GM23338 (cell line): ENCODE data around the gene LMF1. TPM values are rescaled to one million over a fixed set of nuclear protein-coding genes. Genes with fewer than 3 reads are reported as not detected.

Source experiments
- ATAC-seq: fragments of 200-7000 bp; cut with Tn5 transposase; 3 replicates; pipeline ENCODE4 v1.9.1; 2020
- DNase-seq: peaks from one replicate; pipeline ENCODE4 v3.0.0-alpha.2; 2015; ENCODE audit warnings: low spot score
- H2AFZ ChIP-seq: fragments of 200-600 bp; sonication (generic); 2 replicates; pipeline ENCODE4 v1.8.0; 2016; ENCODE audit warnings: antibody characterized with exemption, mild to moderate bottlenecking, moderate library complexity
- H3F3A ChIP-seq: fragments of 200-600 bp; sonication (generic); replicated peaks from 2 replicates; pipeline ENCODE4 v1.8.0; 2017; ENCODE audit warnings: antibody characterized with exemption, mixed run types, low read depth
- H3K27ac ChIP-seq: fragments of 200-600 bp; sonication (generic); 2 replicates; pipeline ENCODE4 v1.6.1; 2016; ENCODE audit warnings: low read depth
- H3K27me3 ChIP-seq: fragments of 200-600 bp; sonication (generic); 2 replicates; pipeline ENCODE4 v1.8.0; 2016; ENCODE audit warnings: mild to moderate bottlenecking, mixed run types, moderate library complexity; ENCODE audit not compliant: insufficient read depth
- H3K36me3 ChIP-seq: fragments of 200-600 bp; sonication (generic); 2 replicates; pipeline ENCODE4 v1.8.0; 2016; ENCODE audit warnings: mild to moderate bottlenecking; ENCODE audit not compliant: insufficient read depth
- H3K4me1 ChIP-seq: fragments of 200-600 bp; sonication (generic); 2 replicates; pipeline ENCODE4 v1.8.0; 2016; ENCODE audit warnings: mild to moderate bottlenecking, moderate library complexity; ENCODE audit not compliant: insufficient read depth
- H3K4me2 ChIP-seq: fragments of 200-600 bp; sonication (generic); 2 replicates; pipeline ENCODE4 v1.7.1; 2017; ENCODE audit warnings: mixed run types
- H3K4me3 ChIP-seq: fragments of 200-600 bp; sonication (generic); 2 replicates; pipeline ENCODE4 v1.6.1; 2016; ENCODE audit warnings: mixed run types
- H3K79me2 ChIP-seq: fragments of 200-600 bp; sonication (generic); replicated peaks from 2 replicates; pipeline ENCODE4 v1.8.0; 2017; ENCODE audit warnings: mild to moderate bottlenecking; ENCODE audit not compliant: insufficient read depth
- H3K9me2 ChIP-seq: fragments of 200-600 bp; sonication (generic); 2 replicates; pipeline ENCODE4 v1.8.0; 2017; ENCODE audit not compliant: insufficient read depth
- H4K20me1 ChIP-seq: fragments of 200-600 bp; sonication (generic); replicated peaks from 2 replicates; pipeline ENCODE4 v1.8.0; 2017; ENCODE audit warnings: mild to moderate bottlenecking; ENCODE audit not compliant: insufficient read depth
- H3K27ac Mint-ChIP-seq: 2 replicates; pipeline ENCODE4 v1.8.0; 2020; ENCODE audit warnings: inconsistent platforms, mild to moderate bottlenecking, moderate library complexity, mixed read lengths
- H3K27me3 Mint-ChIP-seq: 3 replicates; pipeline ENCODE4 v1.8.0; 2022; ENCODE audit warnings: low read depth, mild to moderate bottlenecking, moderate library complexity, mixed read lengths, inconsistent platforms; ENCODE audit not compliant: insufficient read depth, poor library complexity
- H3K36me3 Mint-ChIP-seq: 3 replicates; pipeline ENCODE4 v1.8.0; 2021; ENCODE audit warnings: low read depth, mild to moderate bottlenecking, inconsistent platforms, moderate library complexity, mixed read lengths
- H3K4me1 Mint-ChIP-seq: 3 replicates; pipeline ENCODE4 v1.8.0; 2020; ENCODE audit warnings: mild to moderate bottlenecking, inconsistent platforms, mixed read lengths
- H3K4me3 Mint-ChIP-seq: 3 replicates; pipeline ENCODE4 v1.8.0; 2021; ENCODE audit warnings: moderate library complexity, mild to moderate bottlenecking, inconsistent platforms, mixed read lengths
- H3K9me3 Mint-ChIP-seq: 3 replicates; pipeline ENCODE4 v1.8.0; 2020; ENCODE audit warnings: moderate library complexity, mild to moderate bottlenecking, inconsistent platforms, mixed read lengths
- CREB1 ChIP-seq: fragments of 250-450 bp; sonication (Bioruptor Pico); IDR thresholded peaks from 2 replicates; pipeline ENCODE4 v1.5.0; 2020; ENCODE audit warnings: low read depth, mild to moderate bottlenecking, moderate library complexity
- ETS1 ChIP-seq: IDR thresholded peaks from 2 replicates; pipeline ENCODE4 v1.6.1; 2016; ENCODE audit warnings: antibody characterized with exemption
- EZH2 ChIP-seq: fragments of 200-600 bp; sonication (generic); IDR thresholded peaks from one replicate; pipeline ENCODE4 v1.8.0; 2017; ENCODE audit warnings: antibody characterized with exemption, mild to moderate bottlenecking, low read depth; ENCODE audit not compliant: unreplicated experiment
- EZH2phosphoT487 ChIP-seq: fragments of 200-600 bp; sonication (generic); IDR thresholded peaks from one replicate; pipeline ENCODE4 v1.8.1; 2018; ENCODE audit warnings: antibody characterized with exemption; ENCODE audit not compliant: unreplicated experiment
- JUNB ChIP-seq: IDR thresholded peaks from one replicate; pipeline ENCODE4 v1.6.1; 2016; ENCODE audit warnings: antibody characterized with exemption; ENCODE audit not compliant: unreplicated experiment
- NANOG ChIP-seq: IDR thresholded peaks from 2 replicates; pipeline ENCODE4 v1.6.1; 2016; ENCODE audit warnings: antibody characterized with exemption, borderline replicate concordance
- POLR2AphosphoS5 ChIP-seq: IDR thresholded peaks from 2 replicates; pipeline ENCODE4 v1.6.1; 2016; ENCODE audit warnings: antibody characterized with exemption, low read depth
- STAT1 ChIP-seq: IDR thresholded peaks from one replicate; pipeline ENCODE4 v1.6.1; 2016; ENCODE audit warnings: antibody characterized with exemption; ENCODE audit not compliant: unreplicated experiment
- polyA plus RNA-seq: library from polyadenylated mRNA; unstranded; fragments of >200 nt; fragmentation: Nextera tagmentation; extraction: Ambion mirVana; gene quantifications from 2 replicates; pipeline ENCODE4 v1.2.1, GENCODE V29; 2016
- total RNA-seq: library from RNA; depleted of rRNA; stranded (reverse); fragments of >200 nt; shearing (Covaris generic); gene quantifications from 2 replicates; pipeline ENCODE4 v1.2.3, GENCODE V29; 2014
- TF ChIP-seq, protein P1 (sequence below), 2 experiments: fragments of 200-600 bp in 1 of 2; sonication (generic) in 1 of 2; conservative IDR thresholded peaks; 2 replicates each; pipeline versions ENCODE4 v1.5.1 to v1.6.1; 2016 to 2017; ENCODE audit warnings: antibody characterized with exemption in 2 of 2, low read depth in 2 of 2, mild to moderate bottlenecking in 2 of 2, moderate library complexity in 1 of 2
- TF ChIP-seq, protein P2 (sequence below): IDR thresholded peaks from one replicate; pipeline ENCODE4 v1.6.1; 2018; ENCODE audit warnings: antibody characterized with exemption; ENCODE audit not compliant: unreplicated experiment

LMF1 gene
- total and polyA plus RNA-seq, 2 experiments from 2014 or later, result 4.2 to 10.1 TPM

DNA sequence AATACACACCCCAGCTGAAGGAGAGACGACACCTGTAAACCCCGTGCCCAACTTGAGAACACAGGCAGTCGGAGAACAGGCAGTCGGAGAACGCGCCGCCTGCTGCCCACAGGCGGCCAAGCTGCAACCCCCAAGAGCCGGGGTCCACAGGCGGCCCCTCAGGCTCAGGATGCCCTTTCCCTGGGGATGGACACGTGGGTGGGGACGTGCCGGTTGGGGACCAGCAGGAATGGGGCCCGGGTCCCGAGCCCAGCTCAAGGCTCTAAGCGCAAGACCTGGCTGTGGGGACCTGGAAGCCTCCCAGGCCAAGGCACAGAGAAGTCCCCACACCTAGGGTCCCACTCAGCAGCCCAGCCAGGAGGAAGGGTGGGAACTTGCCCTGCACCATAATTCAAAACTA, 90.8 kb downstream of the LMF1 start:
- Mint-ChIP-seq H3K9me3 (no peaks in the 10 kb centered on the region; the same call in 2 of the 3 replicates), H3K4me3 (no peak overlapping the region), H3K27me3 (peaks cover 12% of the 10 kb centered on the region)

GRCh38 chr16:879461-879861, 91.3 kb downstream of the LMF1 start:
- TF ChIP-seq JUNB, result no peak
- no peak for TF ChIP-seq ETS1
- TF ChIP-seq STAT1, result no peak
- TF ChIP-seq POLR2AphosphoS5, result no peak
- TF ChIP-seq, protein P1, sequence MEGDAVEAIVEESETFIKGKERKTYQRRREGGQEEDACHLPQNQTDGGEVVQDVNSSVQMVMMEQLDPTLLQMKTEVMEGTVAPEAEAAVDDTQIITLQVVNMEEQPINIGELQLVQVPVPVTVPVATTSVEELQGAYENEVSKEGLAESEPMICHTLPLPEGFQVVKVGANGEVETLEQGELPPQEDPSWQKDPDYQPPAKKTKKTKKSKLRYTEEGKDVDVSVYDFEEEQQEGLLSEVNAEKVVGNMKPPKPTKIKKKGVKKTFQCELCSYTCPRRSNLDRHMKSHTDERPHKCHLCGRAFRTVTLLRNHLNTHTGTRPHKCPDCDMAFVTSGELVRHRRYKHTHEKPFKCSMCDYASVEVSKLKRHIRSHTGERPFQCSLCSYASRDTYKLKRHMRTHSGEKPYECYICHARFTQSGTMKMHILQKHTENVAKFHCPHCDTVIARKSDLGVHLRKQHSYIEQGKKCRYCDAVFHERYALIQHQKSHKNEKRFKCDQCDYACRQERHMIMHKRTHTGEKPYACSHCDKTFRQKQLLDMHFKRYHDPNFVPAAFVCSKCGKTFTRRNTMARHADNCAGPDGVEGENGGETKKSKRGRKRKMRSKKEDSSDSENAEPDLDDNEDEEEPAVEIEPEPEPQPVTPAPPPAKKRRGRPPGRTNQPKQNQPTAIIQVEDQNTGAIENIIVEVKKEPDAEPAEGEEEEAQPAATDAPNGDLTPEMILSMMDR (conservative IDR thresholded peaks at IDR 0.05; ENCODE audit: low read depth in 2 of 2), result no peak
- Mint-ChIP-seq H3K27ac (no peak overlapping the region), H3K4me1 (peaks cover 3% of the 10 kb centered on the region; the same call in 1 of the 3 replicates), H3K27me3 (peaks cover 12% of the 10 kb centered on the region), H3K36me3 (no peaks in the 10 kb centered on the region), H3K4me3 (no peak overlapping the region), H3K9me3 (no peaks in the 10 kb centered on the region; the same call in 2 of the 3 replicates)
- DNase-seq (no peak), ATAC-seq (no peak; the same call in 2 of the 3 replicates)
- Histone ChIP-seq H3K27ac (no peak overlapping the region), H3K9me2 (no peaks in the 10 kb centered on the region), H2AFZ (no peak overlapping the region), H3K79me2 (no peaks in the 10 kb centered on the region), H4K20me1 (no peaks in the 10 kb centered on the region), H3K27me3 (no peaks in the 10 kb centered on the region; the same call in 1 of the 2 replicates), H3K4me3 (no peak overlapping the region), H3K4me2 (no peak overlapping the region), H3F3A (0 out of 2 replicates have a peak, but pooled peaks cover under 1% of the 10 kb centered on the region), H3K4me1 (no peaks in the 10 kb centered on the region), H3K36me3 (no peaks in the 10 kb centered on the region)

More for the DNA sequence above, 90.8 kb downstream of the LMF1 start:
- Histone ChIP-seq H3K79me2 (no peaks in the 10 kb centered on the region), H3F3A (0 out of 2 replicates have a peak, but pooled peaks cover 4% of the 10 kb centered on the region), H3K4me1 (no peaks in the 10 kb centered on the region), H2AFZ (no peak overlapping the region), H3K27ac (no peak overlapping the region), H3K4me2 (no peak overlapping the region), H3K4me3 (no peak overlapping the region), H4K20me1 (no peaks in the 10 kb centered on the region), H3K36me3 (no peaks in the 10 kb centered on the region), H3K9me2 (no peaks in the 10 kb centered on the region), H3K27me3 (no peaks in the 10 kb centered on the region; the same call in 1 of the 2 replicates)
- TF ChIP-seq, protein P2, sequence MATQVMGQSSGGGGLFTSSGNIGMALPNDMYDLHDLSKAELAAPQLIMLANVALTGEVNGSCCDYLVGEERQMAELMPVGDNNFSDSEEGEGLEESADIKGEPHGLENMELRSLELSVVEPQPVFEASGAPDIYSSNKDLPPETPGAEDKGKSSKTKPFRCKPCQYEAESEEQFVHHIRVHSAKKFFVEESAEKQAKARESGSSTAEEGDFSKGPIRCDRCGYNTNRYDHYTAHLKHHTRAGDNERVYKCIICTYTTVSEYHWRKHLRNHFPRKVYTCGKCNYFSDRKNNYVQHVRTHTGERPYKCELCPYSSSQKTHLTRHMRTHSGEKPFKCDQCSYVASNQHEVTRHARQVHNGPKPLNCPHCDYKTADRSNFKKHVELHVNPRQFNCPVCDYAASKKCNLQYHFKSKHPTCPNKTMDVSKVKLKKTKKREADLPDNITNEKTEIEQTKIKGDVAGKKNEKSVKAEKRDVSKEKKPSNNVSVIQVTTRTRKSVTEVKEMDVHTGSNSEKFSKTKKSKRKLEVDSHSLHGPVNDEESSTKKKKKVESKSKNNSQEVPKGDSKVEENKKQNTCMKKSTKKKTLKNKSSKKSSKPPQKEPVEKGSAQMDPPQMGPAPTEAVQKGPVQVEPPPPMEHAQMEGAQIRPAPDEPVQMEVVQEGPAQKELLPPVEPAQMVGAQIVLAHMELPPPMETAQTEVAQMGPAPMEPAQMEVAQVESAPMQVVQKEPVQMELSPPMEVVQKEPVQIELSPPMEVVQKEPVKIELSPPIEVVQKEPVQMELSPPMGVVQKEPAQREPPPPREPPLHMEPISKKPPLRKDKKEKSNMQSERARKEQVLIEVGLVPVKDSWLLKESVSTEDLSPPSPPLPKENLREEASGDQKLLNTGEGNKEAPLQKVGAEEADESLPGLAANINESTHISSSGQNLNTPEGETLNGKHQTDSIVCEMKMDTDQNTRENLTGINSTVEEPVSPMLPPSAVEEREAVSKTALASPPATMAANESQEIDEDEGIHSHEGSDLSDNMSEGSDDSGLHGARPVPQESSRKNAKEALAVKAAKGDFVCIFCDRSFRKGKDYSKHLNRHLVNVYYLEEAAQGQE, result no peak
- TF ChIP-seq CREB1 (no peak), NANOG (no peak), EZH2phosphoT487 (no peak), EZH2 (no peak), STAT1 (no peak), JUNB (no peak)
- no peak for DNase-seq
- peaks cover 3% of the 10 kb centered on the region; the same call in 1 of the 3 replicates for H3K4me1 Mint-ChIP-seq
- H3K27ac Mint-ChIP-seq, result no peak overlapping the region
- no peak for ATAC-seq
- H3K36me3 Mint-ChIP-seq, result no peaks in the 10 kb centered on the region
